A172 (cell line): ENCODE results near the gene RTBDN. TPM values are rescaled to one million over a fixed set of nuclear protein-coding genes. Genes with fewer than 3 reads are reported as not detected.
"Not testable (repeated sequence)": the region's sequence is repeated elsewhere in the genome, so short reads cannot be mapped to it uniquely, and the experiment has no call there.

ENCODE experiments used
- DNase-seq: peaks from one replicate; pipeline ENCODE4 v3.0.0-alpha.2; 2015; ENCODE audit warnings: low spot score
- total RNA-seq: library from RNA; depleted of rRNA; stranded (reverse); fragments of >200 nt; shearing (Covaris generic); gene quantifications from 2 replicates; pipeline ENCODE4 v1.2.3, GENCODE V29; 2014

Gene RTBDN
- total RNA-seq, 1 experiment from 2014 or later = not detected

- DNase-seq = no peak
These were observed 23.9 kb upstream of the RTBDN start for GRCh38 chr19:12858041-12858928.

GRCh38 chr19:12856653-12857052, 22.3 kb upstream of the RTBDN start:
- no peak for DNase-seq

GRCh38 chr19:12847159-12848139, 13.1 kb upstream of the RTBDN start:
- DNase-seq = peak; percentile 86

- not testable (repeated sequence) for DNase-seq
These were observed 12.2 kb upstream of the RTBDN start for GRCh38 chr19:12846613-12847012.

GRCh38 chr19:12843999-12844732, 9.8 kb upstream of the RTBDN start:
- peak; percentile 37 for DNase-seq

- DNase-seq = no peak
These were observed 8.9 kb upstream of the RTBDN start for GRCh38 chr19:12843328-12843727.

GRCh38 chr19:12842511-12842910, 8.1 kb upstream of the RTBDN start:
- DNase-seq = no peak

- no peak for DNase-seq
These were observed 6.7 kb upstream of the RTBDN start for GRCh38 chr19:12841094-12841493.

GRCh38 chr19:12840091-12841079, 6.0 kb upstream of the RTBDN start:
- peak; percentile 57 for DNase-seq

- no peak for DNase-seq
These were observed 4.7 kb upstream of the RTBDN start for GRCh38 chr19:12838886-12839756.

GRCh38 chr19:12838182-12838885, 4.0 kb upstream of the RTBDN start, which contains the start of gene MAST1:
MAST1 (plus strand) TSS chr19:12838515; CDS start chr19:12838573, 58 bp downstream.
- no peak for DNase-seq

- no peak for DNase-seq
These were observed 2.8 kb upstream of the RTBDN start for GRCh38 chr19:12837225-12837624.

- no peak for DNase-seq
These were observed 2.1 kb upstream of the RTBDN start for GRCh38 chr19:12836529-12836863.

- no peak for DNase-seq
These were observed 788 bp upstream of the RTBDN start for GRCh38 chr19:12834976-12835757.

GRCh38 chr19:12833738-12834565, 427 bp downstream of the RTBDN start:
- no peak for DNase-seq

- DNase-seq = no peak
These were observed 1.0 kb downstream of the RTBDN start for GRCh38 chr19:12833418-12833737.

GRCh38 chr19:12828494-12828893, 5.9 kb downstream of the RTBDN start:
- no peak for DNase-seq
